Sigmoid colon (tissue), 4 donors: Measurements from ENCODE around the gene PON2.

Experiments used
- CTCF ChIP-seq, 4 experiments: fragments of 450-650 bp in 3 of 4; fragments of 200-600 bp in 1 of 4; IDR thresholded peaks; one replicate each; pipeline ENCODE4 v1.5.1; 2016 to 2019; ENCODE audit warnings: antibody characterized with exemption in 4 of 4, mild to moderate bottlenecking in 3 of 4, moderate library complexity in 2 of 4
- EP300 ChIP-seq, 4 donors: sonication (generic); formaldehyde crosslinking; IDR thresholded peaks; one replicate each; pipeline ENCODE4 v1.6.1; 2017; ENCODE audit warnings: antibody characterized with exemption in 4 of 4
- POLR2A ChIP-seq, 2 donors: fragments of 450-650 bp; IDR thresholded peaks; one replicate each; pipeline ENCODE4 v1.6.1; 2016; ENCODE audit warnings: antibody characterized with exemption in 2 of 2, mild to moderate bottlenecking in 2 of 2, moderate library complexity in 2 of 2
- POLR2AphosphoS5 ChIP-seq, 4 donors: sonication (generic); formaldehyde crosslinking; IDR thresholded peaks; one replicate each; pipeline ENCODE4 v1.6.1; 2017; ENCODE audit warnings: antibody characterized with exemption in 4 of 4

GRCh38 chr7:95434557-95435421, at the start of gene PON2:
- TF ChIP-seq CTCF (IDR thresholded peaks at IDR 0.05): no peak
- TF ChIP-seq POLR2A (IDR thresholded peaks at IDR 0.05): no peak
- peak; percentile 5 to 68 (median 41) for TF ChIP-seq POLR2AphosphoS5 (IDR thresholded peaks at IDR 0.05)
- TF ChIP-seq EP300 (IDR thresholded peaks at IDR 0.05): no peak
